Body of pancreas (tissue), 4 donors: Measurements from ENCODE around the gene SLC26A8.

Experiments used
- POLR2A ChIP-seq, 3 donors: fragments of 450-650 bp; IDR thresholded peaks; one replicate each; pipeline ENCODE4 v1.6.1; 2016; ENCODE audit warnings: antibody characterized with exemption in 3 of 3, mild to moderate bottlenecking in 2 of 3
- TF ChIP-seq, protein P1 (sequence below), 7 experiments: fragments of 450-650 bp in 4 of 7; fragments of 200-600 bp in 3 of 7; sonication (generic) in 3 of 7; IDR thresholded peaks; one replicate each; pipeline ENCODE4 v1.5.1; 2016 to 2019; ENCODE audit warnings: antibody characterized with exemption in 7 of 7

DNA sequence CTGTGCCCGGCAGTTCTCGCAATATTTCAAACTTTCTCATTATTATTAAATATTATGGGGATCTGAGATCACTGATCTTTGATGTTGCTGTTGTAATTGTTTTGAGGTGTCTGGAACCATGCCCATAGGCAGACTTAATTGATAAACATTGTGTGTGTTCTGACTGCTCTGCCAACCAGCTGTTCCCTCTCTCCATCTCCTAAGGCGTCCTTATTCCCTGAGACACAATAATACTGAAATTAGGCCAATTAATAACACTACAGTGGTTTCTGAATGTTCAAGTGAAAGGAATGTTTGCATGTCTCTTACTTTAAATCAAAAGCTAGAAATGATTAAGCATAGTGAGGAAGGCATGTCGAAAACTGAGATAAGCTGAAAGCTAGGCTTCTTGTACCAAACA, 10.8 kb upstream of the SLC26A8 start:
- TF ChIP-seq POLR2A (IDR thresholded peaks at IDR 0.05): no peak
- TF ChIP-seq, protein P1, sequence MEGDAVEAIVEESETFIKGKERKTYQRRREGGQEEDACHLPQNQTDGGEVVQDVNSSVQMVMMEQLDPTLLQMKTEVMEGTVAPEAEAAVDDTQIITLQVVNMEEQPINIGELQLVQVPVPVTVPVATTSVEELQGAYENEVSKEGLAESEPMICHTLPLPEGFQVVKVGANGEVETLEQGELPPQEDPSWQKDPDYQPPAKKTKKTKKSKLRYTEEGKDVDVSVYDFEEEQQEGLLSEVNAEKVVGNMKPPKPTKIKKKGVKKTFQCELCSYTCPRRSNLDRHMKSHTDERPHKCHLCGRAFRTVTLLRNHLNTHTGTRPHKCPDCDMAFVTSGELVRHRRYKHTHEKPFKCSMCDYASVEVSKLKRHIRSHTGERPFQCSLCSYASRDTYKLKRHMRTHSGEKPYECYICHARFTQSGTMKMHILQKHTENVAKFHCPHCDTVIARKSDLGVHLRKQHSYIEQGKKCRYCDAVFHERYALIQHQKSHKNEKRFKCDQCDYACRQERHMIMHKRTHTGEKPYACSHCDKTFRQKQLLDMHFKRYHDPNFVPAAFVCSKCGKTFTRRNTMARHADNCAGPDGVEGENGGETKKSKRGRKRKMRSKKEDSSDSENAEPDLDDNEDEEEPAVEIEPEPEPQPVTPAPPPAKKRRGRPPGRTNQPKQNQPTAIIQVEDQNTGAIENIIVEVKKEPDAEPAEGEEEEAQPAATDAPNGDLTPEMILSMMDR (IDR thresholded peaks at IDR 0.05): no peak
